ENCODE measurements around the gene TUBGCP4.

DNA sequence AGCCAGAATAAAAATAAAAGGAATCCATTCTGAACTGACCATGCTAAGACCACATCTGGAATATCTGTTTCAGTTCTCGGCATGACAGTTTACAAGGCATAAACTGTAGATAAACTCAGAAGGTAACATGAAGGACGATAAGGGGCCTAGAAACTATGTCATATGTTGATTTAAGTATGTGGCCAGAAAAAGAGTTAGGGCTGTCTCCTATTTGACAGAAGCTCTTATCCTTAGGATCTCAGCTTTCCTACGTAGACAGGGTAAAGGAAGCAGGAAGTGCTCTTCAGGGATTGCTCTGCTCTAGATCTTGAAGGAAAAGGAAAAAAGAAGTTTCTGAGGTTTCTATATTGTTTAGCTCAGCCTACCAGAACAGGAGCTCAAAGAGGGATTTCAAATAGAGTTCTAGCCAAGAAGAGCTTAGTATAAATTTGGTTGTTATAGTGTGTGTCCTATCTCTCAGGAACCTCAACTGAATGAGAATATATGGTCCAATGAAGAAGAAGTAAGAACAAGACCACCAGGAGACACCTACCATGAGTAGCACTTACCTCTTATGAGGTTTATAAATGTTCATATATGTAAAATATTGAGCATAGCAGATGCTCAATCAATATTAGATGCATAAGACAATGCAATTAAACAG is 62.9 kb downstream of the TUBGCP4 start:
- no peak for TF ChIP-seq POLR2A (IDR thresholded peaks at IDR 0.05; ENCODE audit: low read depth)
- TF ChIP-seq, protein P1, sequence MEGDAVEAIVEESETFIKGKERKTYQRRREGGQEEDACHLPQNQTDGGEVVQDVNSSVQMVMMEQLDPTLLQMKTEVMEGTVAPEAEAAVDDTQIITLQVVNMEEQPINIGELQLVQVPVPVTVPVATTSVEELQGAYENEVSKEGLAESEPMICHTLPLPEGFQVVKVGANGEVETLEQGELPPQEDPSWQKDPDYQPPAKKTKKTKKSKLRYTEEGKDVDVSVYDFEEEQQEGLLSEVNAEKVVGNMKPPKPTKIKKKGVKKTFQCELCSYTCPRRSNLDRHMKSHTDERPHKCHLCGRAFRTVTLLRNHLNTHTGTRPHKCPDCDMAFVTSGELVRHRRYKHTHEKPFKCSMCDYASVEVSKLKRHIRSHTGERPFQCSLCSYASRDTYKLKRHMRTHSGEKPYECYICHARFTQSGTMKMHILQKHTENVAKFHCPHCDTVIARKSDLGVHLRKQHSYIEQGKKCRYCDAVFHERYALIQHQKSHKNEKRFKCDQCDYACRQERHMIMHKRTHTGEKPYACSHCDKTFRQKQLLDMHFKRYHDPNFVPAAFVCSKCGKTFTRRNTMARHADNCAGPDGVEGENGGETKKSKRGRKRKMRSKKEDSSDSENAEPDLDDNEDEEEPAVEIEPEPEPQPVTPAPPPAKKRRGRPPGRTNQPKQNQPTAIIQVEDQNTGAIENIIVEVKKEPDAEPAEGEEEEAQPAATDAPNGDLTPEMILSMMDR (IDR thresholded peaks at IDR 0.05): no peak
- TF ChIP-seq EP300 (IDR thresholded peaks at IDR 0.05): no peak
